ENCODE results near the gene TENT4A. TPM values are rescaled to one million over a fixed set of nuclear protein-coding genes. Genes with fewer than 3 reads are reported as not detected.

The TENT4A gene
- total RNA-seq, 1 experiment from 2014 or later: 51.7 TPM

DNA sequence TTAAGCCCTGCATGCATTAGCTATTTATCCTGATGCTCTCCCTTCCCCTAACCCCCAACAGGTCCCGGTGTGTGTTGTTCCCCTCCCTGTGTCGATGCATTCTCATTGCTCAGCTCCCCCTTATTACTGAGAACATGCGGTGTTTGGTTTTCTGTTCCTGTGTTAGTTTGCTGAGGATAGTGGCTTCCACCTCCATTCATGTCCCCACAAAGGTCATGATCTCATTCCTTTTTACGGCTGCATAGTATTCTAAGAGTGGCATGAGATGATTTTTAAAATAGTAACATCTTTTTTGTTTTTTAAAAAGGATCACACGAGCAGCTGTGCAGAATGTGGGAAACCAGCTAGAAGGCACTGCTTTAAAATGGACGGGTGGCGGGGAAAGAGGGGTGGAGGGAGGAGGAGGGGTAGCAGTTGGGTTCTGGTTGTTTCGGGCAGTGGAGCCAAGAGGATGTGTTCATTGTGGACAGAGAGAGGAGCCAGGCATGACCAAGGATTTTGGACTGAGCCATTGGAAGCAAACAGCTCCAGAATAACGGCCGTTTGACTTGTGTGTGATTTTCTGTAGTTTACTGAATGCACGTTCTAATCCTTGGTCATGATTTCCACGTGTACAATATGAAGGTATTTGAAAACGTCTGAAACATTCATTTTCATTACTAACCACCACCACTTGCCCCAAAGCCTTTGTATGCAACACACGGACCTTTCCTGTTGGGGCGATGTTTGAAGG lies 1.7 kb upstream of the TENT4A start:
- POLR2A ChIA-PET (ENCODE audit: low non-redundant PET): interaction anchor here (0.6 kb wide), 1 partner anchor 32 kb away, joined by 3 read pairs; no protein-coding TSS in a partner anchor
- CTCF ChIA-PET: no interaction called here
- Histone ChIP-seq H3K9me3 (ENCODE audit: low read depth, low read length, poor library complexity, severe bottlenecking) (no peaks in the 10 kb centered on the region), H3K36me3 (ENCODE audit: insufficient read depth, low read length, poor library complexity, severe bottlenecking) (no peaks in the 10 kb centered on the region), H3K27ac (ENCODE audit: low read depth, low read length, poor library complexity, severe bottlenecking) (peak overlapping the region; percentile 94), H3K4me1 (ENCODE audit: insufficient read depth, low read length, poor library complexity, severe bottlenecking) (peaks cover 8% of the 10 kb centered on the region), H3K4me3 (ENCODE audit: low read depth, low read length, poor library complexity, severe bottlenecking) (peak overlapping the region; percentile 80), H3K27me3 (replicated peaks; ENCODE audit: insufficient read depth, low read depth, low read length, poor library complexity) (no peaks in the 10 kb centered on the region)
- no peak for DNase-seq (ENCODE audit: low spot score)
- TF ChIP-seq EZH2 (IDR thresholded peaks at IDR 0.05; ENCODE audit: borderline replicate concordance, low read depth, low read length, poor library complexity, severe bottlenecking): no peak
- TF ChIP-seq, protein P1, sequence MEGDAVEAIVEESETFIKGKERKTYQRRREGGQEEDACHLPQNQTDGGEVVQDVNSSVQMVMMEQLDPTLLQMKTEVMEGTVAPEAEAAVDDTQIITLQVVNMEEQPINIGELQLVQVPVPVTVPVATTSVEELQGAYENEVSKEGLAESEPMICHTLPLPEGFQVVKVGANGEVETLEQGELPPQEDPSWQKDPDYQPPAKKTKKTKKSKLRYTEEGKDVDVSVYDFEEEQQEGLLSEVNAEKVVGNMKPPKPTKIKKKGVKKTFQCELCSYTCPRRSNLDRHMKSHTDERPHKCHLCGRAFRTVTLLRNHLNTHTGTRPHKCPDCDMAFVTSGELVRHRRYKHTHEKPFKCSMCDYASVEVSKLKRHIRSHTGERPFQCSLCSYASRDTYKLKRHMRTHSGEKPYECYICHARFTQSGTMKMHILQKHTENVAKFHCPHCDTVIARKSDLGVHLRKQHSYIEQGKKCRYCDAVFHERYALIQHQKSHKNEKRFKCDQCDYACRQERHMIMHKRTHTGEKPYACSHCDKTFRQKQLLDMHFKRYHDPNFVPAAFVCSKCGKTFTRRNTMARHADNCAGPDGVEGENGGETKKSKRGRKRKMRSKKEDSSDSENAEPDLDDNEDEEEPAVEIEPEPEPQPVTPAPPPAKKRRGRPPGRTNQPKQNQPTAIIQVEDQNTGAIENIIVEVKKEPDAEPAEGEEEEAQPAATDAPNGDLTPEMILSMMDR (conservative IDR thresholded peaks at IDR 0.05; ENCODE audit: low read depth, low read length): no peak
- BruUV-seq (replicated peaks): no TSS peak
- intact Hi-C loops (cut with micrococcal nuclease; ENCODE audit: unreplicated experiment): loop anchor here (1.0 kb wide), 1 partner anchor 78 kb away; the partner anchor contains the start of genes NSUN2 and SRD5A1

DNA sequence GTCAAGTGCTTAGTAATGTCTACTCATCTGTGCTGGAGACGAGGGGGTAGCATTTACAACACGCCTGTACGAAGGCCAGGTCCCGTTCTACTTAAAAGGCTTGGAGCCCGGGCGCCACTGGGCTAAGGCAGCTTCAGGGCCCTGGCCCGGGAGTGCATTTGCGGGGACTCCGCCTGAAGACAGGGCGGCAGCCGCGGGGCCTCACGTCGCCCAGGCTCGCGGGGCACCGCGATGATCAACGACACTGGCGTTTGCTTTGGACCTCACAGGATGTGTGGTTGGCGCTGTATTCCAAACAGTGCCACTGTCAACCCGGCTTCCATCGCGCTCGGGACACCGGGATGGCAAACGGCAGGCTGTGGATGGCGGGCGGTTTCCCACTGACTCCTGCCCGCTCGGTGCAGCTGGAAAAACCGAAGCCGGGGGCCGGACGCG lies 1.1 kb upstream of the TENT4A start:
- intact Hi-C loops (cut with micrococcal nuclease; ENCODE audit: unreplicated experiment): loop anchor here (1.0 kb wide), 1 partner anchor 79 kb away; the partner anchor contains the start of genes NSUN2 and SRD5A1
- Histone ChIP-seq H3K4me3 (ENCODE audit: low read depth, low read length, poor library complexity, severe bottlenecking) (peak overlapping the region; percentile 80), H3K27ac (ENCODE audit: low read depth, low read length, poor library complexity, severe bottlenecking) (peak overlapping the region; percentile 94), H3K36me3 (ENCODE audit: insufficient read depth, low read length, poor library complexity, severe bottlenecking) (no peaks in the 10 kb centered on the region), H3K4me1 (ENCODE audit: insufficient read depth, low read length, poor library complexity, severe bottlenecking) (peaks cover 8% of the 10 kb centered on the region), H3K27me3 (replicated peaks; ENCODE audit: insufficient read depth, low read depth, low read length, poor library complexity) (no peaks in the 10 kb centered on the region), H3K9me3 (ENCODE audit: low read depth, low read length, poor library complexity, severe bottlenecking) (no peaks in the 10 kb centered on the region)
- peak; percentile 58 for DNase-seq (ENCODE audit: low spot score)
- POLR2A ChIA-PET (ENCODE audit: low non-redundant PET): interaction anchor here (0.6 kb wide), 1 partner anchor 33 kb away, joined by 3 read pairs; no protein-coding TSS in a partner anchor
- no peak for TF ChIP-seq EZH2 (IDR thresholded peaks at IDR 0.05; ENCODE audit: borderline replicate concordance, low read depth, low read length, poor library complexity, severe bottlenecking)
- TF ChIP-seq, protein P1 (conservative IDR thresholded peaks at IDR 0.05; ENCODE audit: low read depth, low read length): no peak
- BruUV-seq (replicated peaks): TSS peak; percentile 89
- CTCF ChIA-PET: no interaction called here

DNA sequence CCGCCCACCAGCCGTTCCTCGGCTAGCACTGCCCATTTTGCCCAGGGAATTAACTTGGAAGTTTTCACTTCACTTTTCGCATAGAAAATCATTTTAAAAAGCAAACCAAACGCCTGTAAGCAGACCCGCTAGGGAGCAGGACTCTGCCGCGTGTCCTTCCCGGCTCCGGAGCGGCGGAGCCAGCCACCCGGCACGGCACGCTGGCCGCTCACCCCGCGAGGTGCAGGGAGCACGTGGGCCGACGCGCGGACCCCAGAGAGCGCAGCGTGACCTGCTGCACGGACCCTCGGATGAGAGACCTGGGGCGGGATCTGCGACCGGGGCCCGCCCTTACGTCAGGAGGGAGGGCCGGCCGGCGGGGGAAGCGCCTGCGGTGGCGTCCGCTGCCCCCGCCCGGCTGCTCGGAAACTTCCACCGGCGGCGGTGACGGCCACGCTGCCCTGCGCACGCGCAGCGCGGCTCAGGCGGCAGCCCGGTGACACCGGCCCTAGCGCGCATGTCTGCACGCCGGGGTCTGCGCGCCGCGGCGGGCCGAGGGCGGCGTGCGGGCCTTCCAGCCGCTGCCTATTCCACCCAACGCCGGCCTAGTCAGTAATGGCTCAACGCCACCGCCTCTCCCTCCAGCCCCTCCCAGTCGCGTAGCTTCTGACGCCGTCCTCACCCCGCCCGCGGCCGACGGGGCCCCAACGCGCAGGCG lies 507 bp upstream of the TENT4A start:
- POLR2A ChIA-PET (ENCODE audit: low non-redundant PET): no interaction called here
- Histone ChIP-seq H3K27ac (ENCODE audit: low read depth, low read length, poor library complexity, severe bottlenecking) (peak overlapping the region; percentile 94), H3K27me3 (replicated peaks; ENCODE audit: insufficient read depth, low read depth, low read length, poor library complexity) (no peaks in the 10 kb centered on the region), H3K4me1 (ENCODE audit: insufficient read depth, low read length, poor library complexity, severe bottlenecking) (peaks cover 8% of the 10 kb centered on the region), H3K36me3 (ENCODE audit: insufficient read depth, low read length, poor library complexity, severe bottlenecking) (no peaks in the 10 kb centered on the region), H3K9me3 (ENCODE audit: low read depth, low read length, poor library complexity, severe bottlenecking) (no peaks in the 10 kb centered on the region), H3K4me3 (ENCODE audit: low read depth, low read length, poor library complexity, severe bottlenecking) (peak overlapping the region; percentile 80)
- no peak for TF ChIP-seq EZH2 (IDR thresholded peaks at IDR 0.05; ENCODE audit: borderline replicate concordance, low read depth, low read length, poor library complexity, severe bottlenecking)
- TF ChIP-seq, protein P1 (conservative IDR thresholded peaks at IDR 0.05; ENCODE audit: low read depth, low read length): no peak
- CTCF ChIA-PET: no interaction called here
- intact Hi-C loops (cut with micrococcal nuclease; ENCODE audit: unreplicated experiment): loop anchor here (1.0 kb wide), 1 partner anchor 79 kb away; the partner anchor contains the start of genes NSUN2 and SRD5A1
- BruUV-seq (replicated peaks): no TSS peak
- DNase-seq (ENCODE audit: low spot score): peak; percentile 98
